H1 (cell line): ENCODE data around the gene PHOSPHO1. TPM values are rescaled to one million over a fixed set of nuclear protein-coding genes. Genes with fewer than 3 reads are reported as not detected.

Experiments
- CTCF ChIA-PET: fragments of 300-600 bp; sonication (Branson Sonifier 250); formaldehyde crosslinking; loops from one replicate; lab custom pipeline; 2021; ENCODE audit not compliant: partially characterized antibody; lab: Charles Lee
- POLR2A ChIA-PET: fragments of 300-600 bp; sonication (Branson Sonifier 250); formaldehyde crosslinking; loops from one replicate; lab custom pipeline; 2021; ENCODE audit warnings: inconsistent platforms; ENCODE audit not compliant: partially characterized antibody; lab: Charles Lee
- DNase-seq, 2 experiments: peaks; one replicate each; pipeline versions ENCODE4 v3.0.0 to v3.0.0-alpha.2; 2010 to 2022; ENCODE audit warnings: low spot score in 2 of 2, low read depth in 1 of 2, mixed read lengths in 1 of 2
- FAIRE-seq: peaks from 2 replicates; lab custom pipeline; 2011; peaks lifted over from hg19 to GRCh38; lab: Jason Lieb, UNC
- H2AFZ ChIP-seq: 2 replicates; pipeline ENCODE4 v1.8.1; 2012; ENCODE audit warnings: low read length, inconsistent platforms
- H2AK5ac ChIP-seq: 2 replicates; pipeline ENCODE4 v1.6.1; 2013; ENCODE audit warnings: low read depth, low read length
- H2BK120ac ChIP-seq: replicated peaks from 2 replicates; pipeline ENCODE3; 2013; ENCODE audit warnings: low read depth, low read length, inconsistent platforms
- H2BK12ac ChIP-seq: 2 replicates; pipeline ENCODE4 v1.6.1; 2013; ENCODE audit warnings: low read depth, low read length
- H2BK15ac ChIP-seq: 2 replicates; pipeline ENCODE4 v1.6.1; 2013; ENCODE audit warnings: low read length
- H2BK20ac ChIP-seq: 2 replicates; pipeline ENCODE4 v1.6.1; 2013; ENCODE audit warnings: low read length
- H2BK5ac ChIP-seq: 2 replicates; pipeline ENCODE4 v1.6.1; 2013; ENCODE audit warnings: low read depth, low read length
- H3K14ac ChIP-seq: 2 replicates; pipeline ENCODE4 v1.6.1; 2013; ENCODE audit warnings: inconsistent platforms; ENCODE audit not compliant: insufficient read length
- H3K18ac ChIP-seq: 2 replicates; pipeline ENCODE4 v1.6.1; 2013; ENCODE audit warnings: low read length; ENCODE audit errors: extremely low read depth
- H3K23ac ChIP-seq: 2 replicates; pipeline ENCODE4 v1.6.1; 2013; ENCODE audit warnings: inconsistent platforms; ENCODE audit not compliant: insufficient read length
- H3K23me2 ChIP-seq: 2 replicates; pipeline ENCODE4 v1.6.1; 2013; ENCODE audit warnings: low read depth, low read length
- H3K27ac ChIP-seq: 2 replicates; pipeline ENCODE4 v1.6.1; 2011; ENCODE audit warnings: low read depth, low read length, inconsistent platforms
- H3K27me3 ChIP-seq, 4 experiments: replicated peaks in 1 of 4; 1 replicate in 1 of 4; 2 replicates in 3 of 4; pipeline versions ENCODE4 v1.6.1 to v1.8.1; 2011 to 2013; ENCODE audit warnings: low read length in 3 of 4, mild to moderate bottlenecking in 3 of 4, inconsistent platforms in 2 of 4, mixed read lengths in 2 of 4, moderate library complexity in 1 of 4; ENCODE audit not compliant: control insufficient read depth in 3 of 4, insufficient read depth in 3 of 4; ENCODE audit errors: extremely low read depth in 1 of 4
- H3K36me3 ChIP-seq, 4 experiments: 2 replicates each; pipeline versions ENCODE4 v1.6.1 to v1.8.1; 2011 to 2013; ENCODE audit warnings: mild to moderate bottlenecking in 4 of 4, low read length in 3 of 4, moderate library complexity in 2 of 4, control low read depth in 1 of 4, inconsistent platforms in 1 of 4; ENCODE audit not compliant: insufficient read depth in 4 of 4, control insufficient read depth in 2 of 4
- H3K4ac ChIP-seq: replicated peaks from 2 replicates; pipeline ENCODE3; 2013; ENCODE audit warnings: low read length, low read depth, mixed read lengths, inconsistent platforms; ENCODE audit not compliant: insufficient read length
- H3K4me1 ChIP-seq, 4 experiments: replicated peaks in 1 of 4; 1 replicate in 1 of 4; 2 replicates in 3 of 4; pipeline versions ENCODE4 v1.6.1 to v1.8.1; 2011 to 2013; ENCODE audit warnings: low read length in 3 of 4, inconsistent platforms in 2 of 4, mixed read lengths in 1 of 4; ENCODE audit not compliant: insufficient read depth in 4 of 4, control insufficient read depth in 3 of 4
- H3K4me2 ChIP-seq, 2 experiments: 2 replicates each; pipeline versions ENCODE4 v1.6.1 to v1.8.1; 2011 to 2013; ENCODE audit warnings: low read depth in 2 of 2, low read length in 2 of 2, control low read depth in 1 of 2, inconsistent platforms in 1 of 2, mild to moderate bottlenecking in 1 of 2; ENCODE audit not compliant: insufficient read depth in 1 of 2
- H3K4me3 ChIP-seq, 4 experiments: fragments of 200-600, 300-600 bp in 1 of 4; sonication (generic), shearing (Covaris generic), sonication (Bioruptor Twin) in 1 of 4; 2 replicates each; pipeline versions ENCODE4 v1.5.1 to v1.8.1; 2011 to 2016; ENCODE audit warnings: low read length in 4 of 4, low read depth in 3 of 4, control low read depth in 2 of 4, inconsistent platforms in 2 of 4, mild to moderate bottlenecking in 2 of 4, mixed read lengths in 1 of 4, moderate library complexity in 1 of 4; ENCODE audit not compliant: insufficient read depth in 2 of 4; ENCODE audit errors: extremely low read depth in 1 of 4
- H3K56ac ChIP-seq: replicated peaks from 2 replicates; pipeline ENCODE3; 2013; ENCODE audit warnings: low read depth, mild to moderate bottlenecking, mixed read lengths, low read length, inconsistent platforms; ENCODE audit not compliant: insufficient read length
- H3K79me1 ChIP-seq: 2 replicates; pipeline ENCODE4 v1.6.1; 2013; ENCODE audit warnings: low read depth, low read length, control low read depth
- H3K79me2 ChIP-seq, 2 experiments: 2 replicates each; pipeline versions ENCODE4 v1.6.1 to v1.8.1; 2012 to 2013; ENCODE audit warnings: low read length in 2 of 2, mild to moderate bottlenecking in 2 of 2, inconsistent platforms in 1 of 2; ENCODE audit not compliant: insufficient read depth in 2 of 2, control insufficient read depth in 1 of 2
- H3K9ac ChIP-seq, 4 experiments: replicated peaks in 1 of 4; 1 replicate in 1 of 4; 2 replicates in 3 of 4; pipeline versions ENCODE4 v1.6.1 to v1.8.1; 2011 to 2013; ENCODE audit warnings: low read depth in 3 of 4, low read length in 3 of 4, control low read depth in 2 of 4, mild to moderate bottlenecking in 2 of 4, moderate library complexity in 2 of 4, inconsistent platforms in 1 of 4; ENCODE audit errors: extremely low read depth in 1 of 4
- H3K9me3 ChIP-seq, 2 experiments: 2 replicates each; pipeline versions ENCODE4 v1.6.1 to v1.8.1; 2012 to 2013; ENCODE audit warnings: mild to moderate bottlenecking in 2 of 2, moderate library complexity in 2 of 2, control low read depth in 1 of 2, inconsistent platforms in 1 of 2, low read depth in 1 of 2, low read length in 1 of 2, mixed read lengths in 1 of 2; ENCODE audit not compliant: insufficient read depth in 2 of 2
- H4K20me1 ChIP-seq, 2 experiments: replicated peaks in 1 of 2; 2 replicates each; pipeline versions ENCODE3 to v1.8.1; 2011 to 2013; ENCODE audit warnings: inconsistent platforms in 2 of 2, low read length in 2 of 2, mild to moderate bottlenecking in 1 of 2; ENCODE audit not compliant: insufficient read depth in 2 of 2, control insufficient read depth in 1 of 2
- H4K5ac ChIP-seq: 2 replicates; pipeline ENCODE4 v1.6.1; 2013; ENCODE audit warnings: low read length, low read depth, mixed read lengths, inconsistent platforms; ENCODE audit not compliant: insufficient read length
- H4K8ac ChIP-seq: 2 replicates; pipeline ENCODE4 v1.8.0; 2013; ENCODE audit warnings: mild to moderate bottlenecking, moderate library complexity, low read length, inconsistent platforms; ENCODE audit not compliant: insufficient read depth; ENCODE audit errors: extremely low read depth
- H4K91ac ChIP-seq: replicated peaks from 2 replicates; pipeline ENCODE3; 2013; ENCODE audit warnings: low read length, mixed read lengths, inconsistent platforms; ENCODE audit not compliant: insufficient read length
- ATF2 ChIP-seq: IDR thresholded peaks from 2 replicates; pipeline ENCODE4 v1.6.1; 2012; ENCODE audit warnings: low read length, inconsistent platforms
- EGR1 ChIP-seq: IDR thresholded peaks from 2 replicates; pipeline ENCODE4 v1.6.1; 2011; ENCODE audit warnings: low read depth, low read length, borderline replicate concordance
- GTF2F1 ChIP-seq: IDR thresholded peaks from 2 replicates; pipeline ENCODE4 v1.6.1; 2012; ENCODE audit warnings: low read depth, low read length, improper control_type of control experiment, borderline replicate concordance
- HDAC6 ChIP-seq: IDR thresholded peaks from one replicate; pipeline ENCODE4 v1.7.1; 2012; ENCODE audit warnings: low read depth, mild to moderate bottlenecking, inconsistent platforms, low read length, moderate library complexity
- KDM1A ChIP-seq: fragments of 200-600, 300-600 bp; sonication (generic); IDR thresholded peaks from 2 replicates; pipeline ENCODE4 v1.7.1; 2016; ENCODE audit warnings: mild to moderate bottlenecking, low read length, borderline replicate concordance
- KDM4A ChIP-seq: IDR thresholded peaks from one replicate; pipeline ENCODE4 v1.7.1; 2012; ENCODE audit warnings: low read depth, mild to moderate bottlenecking, moderate library complexity, low read length, inconsistent platforms; ENCODE audit not compliant: severe bottlenecking
- POLR2A ChIP-seq, 2 experiments: IDR thresholded peaks; 1 replicate in 1 of 2; 2 replicates in 1 of 2; pipeline ENCODE4 v1.6.1; 2011; ENCODE audit warnings: low read depth in 2 of 2, low read length in 2 of 2, mild to moderate bottlenecking in 2 of 2; ENCODE audit errors: control extremely low read depth in 1 of 2
- SIN3A ChIP-seq, 2 experiments: IDR thresholded peaks in 1 of 2; conservative IDR thresholded peaks in 1 of 2; 2 replicates each; pipeline ENCODE4 v1.6.1; 2011 to 2012; ENCODE audit warnings: low read length in 2 of 2, improper control_type of control experiment in 1 of 2, low read depth in 1 of 2, mild to moderate bottlenecking in 1 of 2
- TAF7 ChIP-seq: optimal IDR thresholded peaks from 2 replicates; pipeline ENCODE3; 2011; ENCODE audit warnings: low read depth, mild to moderate bottlenecking, inconsistent platforms, low read length, moderate library complexity, borderline replicate concordance
- TEAD4 ChIP-seq: IDR thresholded peaks from 2 replicates; pipeline ENCODE4 v1.6.1; 2012; ENCODE audit warnings: low read depth, low read length, inconsistent platforms, mixed read lengths
- WGBS, 2 experiments: shearing (Covaris generic) in 1 of 2; methylation state at CpG; one replicate each; pipeline versions ENCODE4 v1.1.6 to v1.1.7; 2013 to 2015; ENCODE audit warnings: low lambda C conversion rate in 2 of 2, mixed read lengths in 2 of 2, inconsistent platforms in 1 of 2, low coverage in 1 of 2, missing lambda C conversion rate in 1 of 2; ENCODE audit not compliant: insufficient replicate concordance in 2 of 2, insufficient coverage in 1 of 2, insufficient read length in 1 of 2; ENCODE audit errors: extremely low coverage in 1 of 2, missing lambda C conversion rate in 1 of 2; 5-methylcytosine and 5-hydroxymethylcytosine counted together
- polyA plus RNA-seq, 7 experiments: library from polyadenylated mRNA; depleted of rRNA in 3 of 7; stranded (reverse) in 5 of 7; unstranded in 2 of 7; fragments of >200 nt in 5 of 7; fragments of 200-250 nt in 2 of 7; gene quantifications; 1 replicate in 5 of 7; 2 replicates in 1 of 7; 4 replicates in 1 of 7; pipeline versions ENCODE4 v1.2.1 to v1.2.3, GENCODE V29; 2011 to 2013; ENCODE audit warnings: missing spikeins in 2 of 7, mixed read lengths in 2 of 7
- total RNA-seq: library from RNA; stranded (reverse); fragmentation: NEBNext Ultra II Directional; extraction: Animal tissue kit (Norgen Biotek cat#: 25700); gene quantifications from 2 replicates; pipeline ENCODE4 v1.2.1, GENCODE V29; 2021

PHOSPHO1 gene
- total and polyA plus RNA-seq, 2 of the 8 experiments (the other 6 are each of a cell fraction or from before 2014, with no cell fraction given): 0.34 to 0.45 TPM

DNA sequence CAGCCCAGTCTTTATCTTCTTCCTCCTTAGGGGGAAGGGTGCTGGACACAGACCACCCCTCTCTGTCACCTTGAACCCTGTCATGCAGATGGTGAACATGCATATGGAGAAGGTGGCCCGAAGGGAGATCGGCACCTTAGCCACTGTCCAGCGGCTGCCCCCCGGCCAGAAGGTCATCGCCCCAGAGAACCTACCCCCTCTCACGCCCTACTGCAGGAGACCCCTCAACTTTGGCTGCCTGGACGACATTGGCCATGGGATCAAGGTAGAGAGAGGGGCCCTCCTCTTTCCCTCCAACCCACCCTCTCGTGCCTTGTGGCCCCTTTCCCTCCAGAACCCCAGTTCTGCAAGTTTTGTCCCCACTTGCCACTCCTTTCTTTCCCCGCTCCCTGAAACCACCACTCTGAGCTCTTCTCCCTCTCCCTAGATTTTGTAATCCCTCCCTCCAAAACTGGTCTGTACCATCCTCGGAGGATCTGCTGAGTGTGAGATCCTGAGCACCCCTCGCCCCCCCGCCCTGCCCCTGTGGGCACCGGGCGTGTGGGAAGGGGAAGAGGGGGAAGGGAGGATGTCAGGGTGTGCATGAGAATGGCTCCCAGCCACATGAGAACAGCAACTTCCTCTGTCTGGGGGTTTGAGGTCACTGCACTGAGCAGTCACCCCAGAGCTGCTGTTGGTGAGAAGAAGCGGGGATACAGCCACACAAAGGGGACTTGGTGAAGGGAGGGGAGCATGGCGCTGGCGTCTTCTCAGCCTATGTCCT lies 12.8 kb downstream of the PHOSPHO1 start:
- Histone ChIP-seq H3K9me3 (no peaks in the 10 kb centered on the region), H4K20me1 (peaks cover 0 to 2% of the 10 kb centered on the region in 2 experiments), H3K27me3 (peaks cover 0 to 10% (median 4%) of the 10 kb centered on the region in 4 experiments; a peak in 5 of 7 replicates), H3K27ac (no peak overlapping the region), H3K79me2 (no peaks in the 10 kb centered on the region), H3K4ac (no peak overlapping the region), H3K18ac (peak overlapping the region; percentile 32; the same call in 1 of the 2 replicates), H2BK120ac (no peak overlapping the region), H3K4me1 (peaks cover 0 to 9% (median 4%) of the 10 kb centered on the region in 4 experiments; a peak in 4 of 7 replicates), H3K14ac (no peak overlapping the region), H2AK5ac (no peak overlapping the region), H2BK5ac (no peak overlapping the region; the same call in 1 of the 2 replicates), H4K8ac (no peak overlapping the region; the same call in 1 of the 2 replicates), H4K91ac (peak overlapping the region; percentile 41), H3K36me3 (no peaks in the 10 kb centered on the region), H2BK20ac (no peak overlapping the region), H3K23ac (no peak overlapping the region), H3K79me1 (no peaks in the 10 kb centered on the region), H2BK15ac (no peak overlapping the region), H2BK12ac (peak overlapping the region; percentile 39; the same call in 1 of the 2 replicates), H3K4me2 (no peak overlapping the region; a peak in 1 of 4 replicates), H3K9ac (no peak overlapping the region), H2AFZ (0 out of 2 replicates have a peak overlapping the region, but pooled peaks have one; percentile 41), H3K4me3 (no peak overlapping the region), H3K23me2 (no peaks in the 10 kb centered on the region), H4K5ac (no peak overlapping the region), H3K56ac (no peak overlapping the region)
- POLR2A ChIA-PET: interaction anchor here (0.7 to 1.6 kb wide), 3 partner anchors 12 to 120 kb away, joined by 3 to 6 read pairs (median 3); partner anchors contain the start of gene PHOSPHO1
- CTCF ChIA-PET: interaction anchor here (1.2 to 2.3 kb wide), 3 partner anchors 9 to 18 kb away, joined by 3 to 10 read pairs (median 5); no protein-coding TSS in a partner anchor
- TF ChIP-seq ATF2 (no peak), KDM1A (no peak), SIN3A (conservative IDR thresholded peaks at IDR 0.05 in 1 of 2, IDR thresholded peaks at IDR 0.05 in 1 of 2; ENCODE audit: low read depth in 1 of 2, low read length in 2 of 2) (no peak), KDM4A (no peak), TEAD4 (no peak), GTF2F1 (no peak), EGR1 (no peak), TAF7 (no peak), POLR2A (IDR thresholded peaks at IDR 0.05; ENCODE audit: control extremely low read depth in 1 of 2, low read depth in 2 of 2, low read length in 2 of 2) (no peak), HDAC6 (no peak)
- DNase-seq (no peak), FAIRE-seq (no peak)
- 80% methylated on average over 16 of the region's 17 CpGs; no CpG with 5 or more reads in 1 of the 2 experiments for WGBS, 2 experiments
